ENCODE data around the gene FLOT2. TPM values are rescaled to one million over a fixed set of nuclear protein-coding genes. Genes with fewer than 3 reads are reported as not detected.

FLOT2 gene
- polyA plus RNA-seq, 2 of the 4 experiments (the other 2 are of a cell fraction): 66.4 to 78.6 TPM

DNA sequence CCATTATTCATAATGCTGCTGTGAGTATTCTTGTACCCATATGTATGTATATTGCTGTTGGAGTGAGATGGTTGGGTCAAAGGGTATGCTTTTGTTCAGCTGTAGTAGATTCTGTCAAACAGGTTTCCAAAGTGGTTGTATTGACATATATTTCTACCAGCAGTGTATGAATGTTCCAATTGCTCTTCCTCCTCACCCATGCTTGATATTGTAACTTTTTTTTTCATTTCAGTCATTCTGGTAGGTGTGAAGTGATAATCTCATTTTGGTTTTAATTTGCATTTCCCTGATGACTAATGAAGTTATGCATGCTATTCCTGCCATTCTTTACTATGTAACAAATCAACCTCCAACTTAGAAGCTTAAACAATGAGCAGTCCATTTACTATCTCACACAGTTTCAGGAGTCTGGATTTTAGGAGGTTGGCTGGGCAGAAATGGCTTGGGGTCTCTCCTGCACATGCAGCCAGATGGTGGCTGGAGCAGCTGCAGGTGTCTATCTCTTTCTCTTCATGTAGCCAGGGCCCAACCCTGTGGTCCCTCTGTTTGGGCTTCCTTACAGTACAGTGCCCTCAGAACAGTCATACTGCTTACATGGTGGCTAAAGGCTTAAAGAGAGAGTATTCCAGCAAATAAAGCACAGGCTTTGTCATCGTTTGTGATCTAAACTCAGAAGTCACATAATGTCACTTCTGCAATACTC is 21.5 kb downstream of the FLOT2 start:
- Histone ChIP-seq H3K4me3 (no peak overlapping the region), H3K27ac (no peak overlapping the region), H3K4me2 (no peak overlapping the region), H3K9me3 (no peaks in the 10 kb centered on the region), H3K4me1 (no peaks in the 10 kb centered on the region)
- 59% methylated on average over 1 of the region's 1 CpG for WGBS (ENCODE audit: missing lambda C conversion rate)
- ATAC-seq (no peak), FAIRE-seq (no peak), DNase-seq (ENCODE audit: low read depth in 1 of 2, low spot score in 1 of 2) (no peak)
- ChIA-PET POLR2A (no interaction called here), CTCF (interaction anchor here (1.2 to 3.2 kb wide), 4 partner anchors 27 to 149 kb away, joined by 3 to 11 read pairs (median 6); partner anchors contain the start of genes DHRS13 and TLCD1)
- TF ChIP-seq NR3C1 (IDR thresholded peaks at IDR 0.05) (no peak), RNF2 (IDR thresholded peaks at IDR 0.05; ENCODE audit: borderline replicate concordance, low read depth) (no peak), SREBF2 (IDR thresholded peaks at IDR 0.05) (no peak)
- TF ChIP-seq, protein P1, sequence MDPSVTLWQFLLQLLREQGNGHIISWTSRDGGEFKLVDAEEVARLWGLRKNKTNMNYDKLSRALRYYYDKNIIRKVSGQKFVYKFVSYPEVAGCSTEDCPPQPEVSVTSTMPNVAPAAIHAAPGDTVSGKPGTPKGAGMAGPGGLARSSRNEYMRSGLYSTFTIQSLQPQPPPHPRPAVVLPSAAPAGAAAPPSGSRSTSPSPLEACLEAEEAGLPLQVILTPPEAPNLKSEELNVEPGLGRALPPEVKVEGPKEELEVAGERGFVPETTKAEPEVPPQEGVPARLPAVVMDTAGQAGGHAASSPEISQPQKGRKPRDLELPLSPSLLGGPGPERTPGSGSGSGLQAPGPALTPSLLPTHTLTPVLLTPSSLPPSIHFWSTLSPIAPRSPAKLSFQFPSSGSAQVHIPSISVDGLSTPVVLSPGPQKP (IDR thresholded peaks at IDR 0.05; ENCODE audit: low read depth, low read length): no peak

DNA sequence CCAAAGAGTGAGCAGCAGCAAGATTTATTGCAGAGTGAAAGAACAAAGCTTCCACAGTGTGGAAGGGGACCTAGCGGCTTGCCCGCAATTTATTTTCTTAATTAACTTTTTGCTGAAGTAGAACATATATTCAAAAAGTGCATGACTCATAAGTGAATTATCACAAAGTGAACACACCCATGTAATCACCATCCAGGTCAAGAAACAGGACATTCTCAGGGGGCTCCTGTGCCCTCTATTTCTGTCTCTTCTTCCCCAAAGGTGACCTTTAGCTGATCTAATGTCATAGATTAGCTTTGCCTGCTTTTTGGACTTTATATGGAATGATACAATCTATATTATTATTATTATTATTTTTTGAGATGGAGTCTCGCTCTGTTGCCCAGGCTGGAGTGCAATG is 22.8 kb downstream of the FLOT2 start:
- DNase-seq (ENCODE audit: low read depth in 1 of 2, low spot score in 1 of 2) (no peak), ATAC-seq (no peak), FAIRE-seq (no peak)
- 94% methylated on average over 3 of the region's 3 CpGs for WGBS (ENCODE audit: missing lambda C conversion rate)
- H3K9me3 ChIP-seq: no peaks in the 10 kb centered on the region
- ChIA-PET POLR2A (no interaction called here), CTCF (interaction anchor here (1.0 to 3.2 kb wide), 8 partner anchors 9 to 148 kb away, joined by 3 to 11 read pairs (median 4); partner anchors contain the start of genes DHRS13 and TLCD1)
- H3K4me2 ChIP-seq: no peak overlapping the region
- H3K27ac ChIP-seq: no peak overlapping the region
- no peaks in the 10 kb centered on the region for H3K4me1 ChIP-seq
- no peak overlapping the region for H3K4me3 ChIP-seq
- TF ChIP-seq ZSCAN20 (CRISPR knock-in tag; IDR thresholded peaks at IDR 0.05) (no peak), SREBF2 (IDR thresholded peaks at IDR 0.05) (no peak), NFE2L2 (conservative IDR thresholded peaks at IDR 0.05; ENCODE audit: low read length) (no peak), FOXS1 (CRISPR knock-in tag; IDR thresholded peaks at IDR 0.05) (no peak), POLR2AphosphoS2 (conservative IDR thresholded peaks at IDR 0.05; ENCODE audit: low read length) (no peak), EP300 (IDR thresholded peaks at IDR 0.05) (no peak), HOXB5 (CRISPR knock-in tag; IDR thresholded peaks at IDR 0.05) (no peak), JUN (IDR thresholded peaks at IDR 0.05) (no peak), CBX2 (IDR thresholded peaks at IDR 0.05; ENCODE audit: borderline replicate concordance, low read depth) (no peak), GATA3 (IDR thresholded peaks at IDR 0.05; ENCODE audit: borderline replicate concordance) (no peak), CEBPB (IDR thresholded peaks at IDR 0.05) (no peak), HOXA7 (CRISPR knock-in tag; IDR thresholded peaks at IDR 0.05) (no peak), ESRRA (IDR thresholded peaks at IDR 0.05; ENCODE audit: borderline replicate concordance, low read length) (no peak), CBX8 (IDR thresholded peaks at IDR 0.05) (no peak)
- TF ChIP-seq, protein P2, sequence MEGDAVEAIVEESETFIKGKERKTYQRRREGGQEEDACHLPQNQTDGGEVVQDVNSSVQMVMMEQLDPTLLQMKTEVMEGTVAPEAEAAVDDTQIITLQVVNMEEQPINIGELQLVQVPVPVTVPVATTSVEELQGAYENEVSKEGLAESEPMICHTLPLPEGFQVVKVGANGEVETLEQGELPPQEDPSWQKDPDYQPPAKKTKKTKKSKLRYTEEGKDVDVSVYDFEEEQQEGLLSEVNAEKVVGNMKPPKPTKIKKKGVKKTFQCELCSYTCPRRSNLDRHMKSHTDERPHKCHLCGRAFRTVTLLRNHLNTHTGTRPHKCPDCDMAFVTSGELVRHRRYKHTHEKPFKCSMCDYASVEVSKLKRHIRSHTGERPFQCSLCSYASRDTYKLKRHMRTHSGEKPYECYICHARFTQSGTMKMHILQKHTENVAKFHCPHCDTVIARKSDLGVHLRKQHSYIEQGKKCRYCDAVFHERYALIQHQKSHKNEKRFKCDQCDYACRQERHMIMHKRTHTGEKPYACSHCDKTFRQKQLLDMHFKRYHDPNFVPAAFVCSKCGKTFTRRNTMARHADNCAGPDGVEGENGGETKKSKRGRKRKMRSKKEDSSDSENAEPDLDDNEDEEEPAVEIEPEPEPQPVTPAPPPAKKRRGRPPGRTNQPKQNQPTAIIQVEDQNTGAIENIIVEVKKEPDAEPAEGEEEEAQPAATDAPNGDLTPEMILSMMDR (IDR thresholded peaks at IDR 0.05): no peak

DNA sequence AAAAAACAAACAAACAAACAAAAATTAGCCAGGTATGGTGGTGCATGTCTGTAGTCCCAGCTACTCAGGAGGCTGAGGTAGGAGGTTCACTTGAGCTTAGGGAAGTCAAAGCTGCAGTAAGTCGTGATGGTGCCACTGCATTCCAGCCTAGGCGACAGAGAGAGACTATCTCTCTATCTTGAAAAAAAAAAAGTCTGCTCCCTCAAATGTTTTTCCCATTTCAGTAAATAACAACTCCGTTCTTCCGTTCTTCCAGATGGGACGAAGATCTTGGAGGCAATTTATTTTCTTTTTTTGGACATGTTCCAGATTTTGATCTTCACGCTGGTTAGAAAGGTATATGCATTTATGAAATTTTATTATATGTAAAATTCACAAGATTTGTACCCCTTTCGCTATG is 23.7 kb downstream of the FLOT2 start:
- no peak for ATAC-seq
- DNase-seq (ENCODE audit: low read depth in 1 of 2, low spot score in 1 of 2): no peak
- POLR2A ChIA-PET: no interaction called here
- H3K4me1 ChIP-seq: no peaks in the 10 kb centered on the region
- no peaks in the 10 kb centered on the region for H3K9me3 ChIP-seq
- FAIRE-seq: no peak
- 85% methylated on average over 7 of the region's 7 CpGs for WGBS (ENCODE audit: missing lambda C conversion rate)
- TF ChIP-seq POLR2AphosphoS2 (conservative IDR thresholded peaks at IDR 0.05; ENCODE audit: low read length): no peak
- no peak for TF ChIP-seq HEYL (CRISPR knock-in tag; IDR thresholded peaks at IDR 0.05)
- no peak for TF ChIP-seq JUNB (IDR thresholded peaks at IDR 0.05)
- TF ChIP-seq TFCP2L1 (CRISPR knock-in tag; IDR thresholded peaks at IDR 0.05): no peak
- TF ChIP-seq ZC3H11A (IDR thresholded peaks at IDR 0.05): no peak
- TF ChIP-seq NFE2L2 (conservative IDR thresholded peaks at IDR 0.05; ENCODE audit: low read length): no peak
- TF ChIP-seq HOXA7 (CRISPR knock-in tag; IDR thresholded peaks at IDR 0.05): no peak
- no peak for TF ChIP-seq PHF8 (IDR thresholded peaks at IDR 0.05; ENCODE audit: borderline replicate concordance, low read depth)
- no peak for TF ChIP-seq SREBF2 (IDR thresholded peaks at IDR 0.05)
- TF ChIP-seq, protein P3, sequence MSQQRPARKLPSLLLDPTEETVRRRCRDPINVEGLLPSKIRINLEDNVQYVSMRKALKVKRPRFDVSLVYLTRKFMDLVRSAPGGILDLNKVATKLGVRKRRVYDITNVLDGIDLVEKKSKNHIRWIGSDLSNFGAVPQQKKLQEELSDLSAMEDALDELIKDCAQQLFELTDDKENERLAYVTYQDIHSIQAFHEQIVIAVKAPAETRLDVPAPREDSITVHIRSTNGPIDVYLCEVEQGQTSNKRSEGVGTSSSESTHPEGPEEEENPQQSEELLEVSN (IDR thresholded peaks at IDR 0.05; ENCODE audit: borderline replicate concordance, low read depth): no peak
- no peak for TF ChIP-seq RCOR1 (IDR thresholded peaks at IDR 0.05; ENCODE audit: low read depth, low read length)
- TF ChIP-seq, protein P4, sequence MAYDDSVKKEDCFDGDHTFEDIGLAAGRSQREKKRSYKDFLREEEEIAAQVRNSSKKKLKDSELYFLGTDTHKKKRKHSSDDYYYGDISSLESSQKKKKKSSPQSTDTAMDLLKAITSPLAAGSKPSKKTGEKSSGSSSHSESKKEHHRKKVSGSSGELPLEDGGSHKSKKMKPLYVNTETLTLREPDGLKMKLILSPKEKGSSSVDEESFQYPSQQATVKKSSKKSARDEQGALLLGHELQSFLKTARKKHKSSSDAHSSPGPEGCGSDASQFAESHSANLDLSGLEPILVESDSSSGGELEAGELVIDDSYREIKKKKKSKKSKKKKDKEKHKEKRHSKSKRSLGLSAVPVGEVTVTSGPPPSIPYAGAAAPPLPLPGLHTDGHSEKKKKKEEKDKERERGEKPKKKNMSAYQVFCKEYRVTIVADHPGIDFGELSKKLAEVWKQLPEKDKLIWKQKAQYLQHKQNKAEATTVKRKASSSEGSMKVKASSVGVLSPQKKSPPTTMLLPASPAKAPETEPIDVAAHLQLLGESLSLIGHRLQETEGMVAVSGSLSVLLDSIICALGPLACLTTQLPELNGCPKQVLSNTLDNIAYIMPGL (CRISPR knock-in tag; IDR thresholded peaks at IDR 0.05; ENCODE audit: borderline replicate concordance): no peak
- no peak for TF ChIP-seq HOXB5 (CRISPR knock-in tag; IDR thresholded peaks at IDR 0.05)
- no peak overlapping the region for H3K4me2 ChIP-seq
- CTCF ChIA-PET: interaction anchor here (1.1 to 3.2 kb wide), 5 partner anchors 11 to 147 kb away, joined by 3 to 11 read pairs (median 4); partner anchors contain the start of genes DHRS13 and TLCD1
- H3K27ac ChIP-seq: no peak overlapping the region
- H3K4me3 ChIP-seq: no peak overlapping the region

Data from A549 (cell line).